ENCODE results near the gene NOS3.
A peak's percentile ranks its signal among the peaks of the same experiment; 100 is the strongest.

NOS3 gene

DNA sequence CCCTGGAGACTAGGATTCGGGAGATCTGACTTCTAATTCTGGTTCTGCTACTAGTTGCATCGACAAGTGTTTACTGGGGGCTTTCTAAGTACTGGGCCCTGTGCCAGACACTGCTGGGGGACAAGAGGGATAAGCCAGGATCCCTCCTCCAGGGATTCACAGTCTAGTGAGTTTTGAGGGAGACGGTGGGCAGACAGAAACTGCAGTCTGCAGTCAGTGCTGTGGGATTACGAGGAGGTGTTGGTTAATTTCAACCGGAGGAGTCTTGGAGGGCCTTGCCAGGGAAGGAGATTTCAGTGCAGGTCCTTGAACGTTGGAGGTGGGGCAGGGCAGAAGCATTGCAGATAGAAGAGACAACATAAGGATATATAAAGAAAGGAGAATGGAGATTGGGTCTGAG, 9.2 kb upstream of the NOS3 start:
- DNase-seq: peak; percentile 41

DNA sequence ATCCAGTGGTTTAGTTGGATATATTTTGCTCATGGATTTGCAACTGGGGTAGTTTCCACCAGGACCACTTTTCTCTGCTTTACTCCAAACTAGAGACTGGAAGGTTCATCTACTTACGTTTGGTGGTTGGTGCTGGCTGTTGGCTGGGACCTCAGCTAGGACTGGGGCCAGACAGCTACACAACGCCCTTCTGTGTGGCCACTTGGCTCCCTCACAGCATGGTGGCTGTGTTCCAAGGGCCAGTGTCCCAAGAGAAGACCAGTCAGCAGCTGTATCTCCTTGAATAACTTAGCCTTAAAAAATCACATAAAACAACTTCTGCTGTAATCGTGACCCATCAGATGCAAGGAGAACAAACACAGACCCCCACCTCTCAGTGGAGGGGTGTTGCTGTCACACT, 8.5 kb upstream of the NOS3 start:
- DNase-seq: no peak

DNA sequence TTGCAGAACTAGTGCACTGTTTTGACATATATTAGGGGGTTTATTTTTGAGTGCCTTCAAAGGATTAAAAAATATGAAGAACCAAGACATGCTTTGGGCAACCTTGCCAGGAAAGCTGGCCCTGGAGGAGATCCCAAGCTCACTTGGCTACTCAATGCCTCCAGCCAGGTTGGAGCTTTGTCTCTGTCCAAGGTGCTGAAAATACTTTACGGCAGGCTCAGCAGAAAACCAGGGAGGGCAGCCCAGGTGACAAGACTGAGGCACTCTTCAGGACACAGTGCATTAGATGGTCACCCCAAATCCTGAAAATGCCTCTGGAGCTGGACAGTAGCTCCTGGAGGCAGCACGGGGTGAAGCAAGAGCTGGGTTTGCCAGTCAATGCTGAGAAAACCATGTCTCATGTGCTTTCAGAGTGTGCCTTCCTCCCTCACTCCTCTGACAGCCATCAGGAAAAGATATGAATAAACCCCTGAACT, 6.9 kb upstream of the NOS3 start:
- no peak for DNase-seq

DNA sequence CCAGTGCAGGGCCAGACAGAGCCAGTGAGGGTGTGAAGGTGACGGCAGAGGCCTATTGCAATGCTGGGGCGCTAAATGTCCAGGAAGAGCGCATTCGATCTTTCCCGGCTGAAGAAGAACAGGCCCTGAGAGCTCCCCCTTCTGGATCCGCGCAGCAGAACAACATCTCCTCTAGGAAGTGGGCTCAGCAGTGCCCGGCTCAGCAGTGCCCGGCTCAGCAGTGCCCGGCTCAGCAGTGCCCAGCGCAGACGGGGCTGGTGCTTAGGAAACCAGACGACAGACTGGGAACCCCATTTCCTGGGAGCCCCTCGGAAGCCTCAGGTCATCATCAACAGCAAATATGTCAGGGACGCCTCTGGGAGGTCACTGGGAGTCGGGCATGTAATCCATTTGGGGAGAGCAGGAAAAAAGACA, 4.7 kb upstream of the NOS3 start:
- DNase-seq: peak; percentile 71

DNA sequence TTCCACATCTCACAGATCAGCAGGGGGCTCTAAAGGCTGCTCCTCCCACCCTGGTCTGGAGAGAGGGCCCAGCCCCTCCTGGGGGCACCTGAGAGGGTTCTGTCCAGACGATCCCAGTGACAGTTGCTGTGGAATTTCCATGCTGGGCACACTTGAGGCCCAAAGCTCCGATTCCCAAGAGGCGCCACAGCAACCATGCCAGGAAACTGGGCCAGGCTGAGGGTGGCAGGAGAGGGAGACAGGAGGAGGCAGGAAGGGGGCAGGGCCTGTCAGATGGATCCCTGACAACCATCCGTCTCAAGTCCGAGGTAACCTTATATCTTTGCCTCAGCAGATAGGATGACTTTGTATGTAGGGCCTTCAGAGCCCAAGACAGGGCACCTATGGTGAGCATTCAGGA, 4.3 kb upstream of the NOS3 start:
- no peak for DNase-seq

DNA sequence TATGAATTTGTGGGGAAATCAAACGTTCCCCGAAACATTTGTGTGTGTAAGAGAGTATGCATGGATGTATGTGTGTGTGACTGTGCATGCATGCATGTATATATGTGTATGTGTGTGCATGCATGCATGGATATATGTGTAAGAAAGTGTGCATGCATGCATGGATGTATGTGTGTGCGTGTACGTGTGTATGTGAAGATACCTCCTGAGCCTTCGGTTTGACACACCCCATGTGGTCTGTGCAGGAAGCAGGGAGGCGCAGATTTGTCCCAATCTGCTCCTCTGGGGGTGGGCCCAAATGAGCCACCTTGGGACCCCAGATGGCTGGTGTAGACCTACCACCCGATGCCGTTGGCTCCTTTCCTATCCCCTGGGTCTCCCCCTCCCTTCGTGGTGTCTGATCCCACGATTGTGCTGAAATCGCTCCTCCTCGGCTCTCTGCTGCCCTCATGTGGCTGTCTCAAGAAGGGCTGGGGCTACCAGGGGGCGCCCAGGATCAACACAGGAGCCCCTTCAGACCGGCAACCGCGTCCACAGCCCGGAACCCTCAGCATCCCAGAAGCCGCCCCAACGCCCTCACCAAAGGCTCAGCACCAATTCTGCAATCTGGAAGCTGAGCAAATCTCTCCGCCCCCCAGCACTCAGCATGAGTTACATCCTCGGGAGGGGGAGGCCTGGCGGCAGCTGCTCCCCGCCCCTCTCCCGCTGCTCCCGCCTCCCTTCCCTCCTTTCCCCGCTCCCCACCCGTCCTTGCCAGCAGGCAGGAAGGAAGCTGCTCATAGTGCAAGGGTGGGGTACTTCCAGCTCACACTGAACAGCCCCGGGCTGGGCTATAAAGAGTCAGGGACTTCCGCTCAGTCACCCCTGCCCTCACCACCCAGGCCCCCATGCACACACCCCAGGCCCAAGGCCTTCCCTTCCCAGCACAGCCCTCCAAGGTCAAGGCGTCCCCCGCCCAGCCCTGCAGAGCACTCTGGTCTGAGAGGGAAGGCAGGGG, 2.3 kb upstream of the NOS3 start:
- DNase-seq: peak; percentile 76

DNA sequence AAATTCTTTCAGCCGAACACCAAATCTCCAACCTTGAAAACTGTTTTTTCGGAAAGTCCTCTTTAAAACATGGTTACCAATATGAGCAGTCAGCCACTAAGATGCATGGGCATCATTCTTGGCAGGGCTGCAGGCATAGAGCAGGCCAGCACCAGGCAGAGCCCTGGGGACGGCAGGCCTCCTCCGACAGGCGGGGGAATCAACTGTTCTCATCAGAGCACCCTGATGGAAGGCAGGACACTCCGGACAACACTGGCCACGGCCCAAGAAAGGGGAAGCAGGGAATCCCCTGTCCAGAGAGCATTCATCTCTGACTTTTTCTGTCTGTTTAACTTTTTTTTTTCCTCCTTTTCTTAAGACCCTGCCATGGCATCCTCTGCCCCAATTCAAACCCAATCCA, 1.4 kb upstream of the NOS3 start:
- no peak for DNase-seq

DNA sequence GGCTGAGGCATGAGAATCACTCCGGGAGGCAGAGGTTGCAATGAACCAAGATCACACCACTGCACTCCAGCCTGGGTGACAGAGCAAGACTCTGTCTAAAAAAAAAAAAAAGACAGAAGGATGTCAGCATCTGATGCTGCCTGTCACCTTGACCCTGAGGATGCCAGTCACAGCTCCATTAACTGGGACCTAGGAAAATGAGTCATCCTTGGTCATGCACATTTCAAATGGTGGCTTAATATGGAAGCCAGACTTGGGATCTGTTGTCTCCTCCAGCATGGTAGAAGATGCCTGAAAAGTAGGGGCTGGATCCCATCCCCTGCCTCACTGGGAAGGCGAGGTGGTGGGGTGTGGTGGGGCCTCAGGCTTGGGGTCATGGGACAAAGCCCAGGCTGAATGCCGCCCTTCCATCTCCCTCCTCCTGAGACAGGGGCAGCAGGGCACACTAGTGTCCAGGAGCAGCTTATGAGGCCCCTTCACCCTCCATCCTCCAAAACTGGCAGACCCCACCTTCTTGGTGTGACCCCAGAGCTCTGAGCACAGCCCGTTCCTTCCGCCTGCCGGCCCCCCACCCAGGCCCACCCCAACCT, 1.3 kb downstream of the NOS3 start:
- no peak for DNase-seq

DNA sequence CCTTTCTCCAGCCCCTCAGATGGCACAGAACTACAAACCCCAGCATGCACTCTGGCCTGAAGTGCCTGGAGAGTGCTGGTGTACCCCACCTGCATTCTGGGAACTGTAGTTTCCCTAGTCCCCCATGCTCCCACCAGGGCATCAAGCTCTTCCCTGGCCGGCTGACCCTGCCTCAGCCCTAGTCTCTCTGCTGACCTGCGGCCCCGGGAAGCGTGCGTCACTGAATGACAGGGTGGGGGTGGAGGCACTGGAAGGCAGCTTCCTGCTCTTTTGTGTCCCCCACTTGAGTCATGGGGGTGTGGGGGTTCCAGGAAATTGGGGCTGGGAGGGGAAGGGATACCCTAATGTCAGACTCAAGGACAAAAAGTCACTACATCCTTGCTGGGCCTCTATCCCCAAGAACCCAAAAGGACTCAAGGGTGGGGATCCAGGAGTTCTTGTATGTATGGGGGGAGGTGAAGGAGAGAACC, 2.1 kb downstream of the NOS3 start:
- peak; percentile 23 for DNase-seq

DNA sequence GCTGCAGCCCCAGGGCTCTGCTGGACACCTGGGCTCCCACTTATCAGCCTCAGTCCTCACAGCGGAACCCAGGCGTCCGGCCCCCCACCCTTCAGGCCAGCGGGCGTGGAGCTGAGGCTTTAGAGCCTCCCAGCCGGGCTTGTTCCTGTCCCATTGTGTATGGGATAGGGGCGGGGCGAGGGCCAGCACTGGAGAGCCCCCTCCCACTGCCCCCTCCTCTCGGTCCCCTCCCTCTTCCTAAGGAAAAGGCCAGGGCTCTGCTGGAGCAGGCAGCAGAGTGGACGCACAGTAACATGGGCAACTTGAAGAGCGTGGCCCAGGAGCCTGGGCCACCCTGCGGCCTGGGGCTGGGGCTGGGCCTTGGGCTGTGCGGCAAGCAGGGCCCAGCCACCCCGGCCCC, 2.7 kb downstream of the NOS3 start:
- no peak for DNase-seq

DNA sequence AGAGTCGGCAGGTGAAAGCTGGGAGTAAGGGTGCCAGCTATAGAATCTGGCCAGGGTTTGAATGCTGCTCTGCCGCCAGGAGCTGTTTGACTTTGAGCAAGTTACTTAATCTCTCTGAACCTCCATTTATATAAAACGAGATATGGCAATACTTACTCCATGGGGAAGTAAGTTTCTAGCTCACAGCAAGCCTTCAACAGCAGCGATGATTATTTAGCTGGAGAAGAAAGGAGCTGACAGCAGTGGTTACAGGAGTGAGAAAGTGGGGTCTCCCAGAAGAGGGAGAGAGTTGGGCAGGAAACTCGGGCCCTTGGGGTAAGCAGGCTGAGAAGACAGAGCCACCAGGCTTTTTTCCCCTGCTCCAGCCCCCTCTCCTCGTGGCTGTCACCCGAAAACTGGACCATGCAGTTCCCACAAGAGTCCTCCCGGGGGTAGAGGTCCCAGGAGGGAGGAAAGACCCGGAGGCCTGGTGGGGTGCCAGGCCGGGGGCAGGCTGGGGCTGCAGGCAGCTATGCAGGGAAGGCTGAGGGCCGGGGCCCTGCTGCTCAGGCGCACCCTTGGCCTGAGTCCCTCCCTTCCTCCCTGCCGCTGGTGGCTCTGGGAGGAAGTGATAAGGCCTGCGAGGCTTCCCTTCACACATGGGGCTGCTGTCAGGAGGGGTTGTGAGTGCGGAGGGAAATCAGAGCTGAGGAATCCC, 3.5 kb downstream of the NOS3 start:
- DNase-seq: no peak

DNA sequence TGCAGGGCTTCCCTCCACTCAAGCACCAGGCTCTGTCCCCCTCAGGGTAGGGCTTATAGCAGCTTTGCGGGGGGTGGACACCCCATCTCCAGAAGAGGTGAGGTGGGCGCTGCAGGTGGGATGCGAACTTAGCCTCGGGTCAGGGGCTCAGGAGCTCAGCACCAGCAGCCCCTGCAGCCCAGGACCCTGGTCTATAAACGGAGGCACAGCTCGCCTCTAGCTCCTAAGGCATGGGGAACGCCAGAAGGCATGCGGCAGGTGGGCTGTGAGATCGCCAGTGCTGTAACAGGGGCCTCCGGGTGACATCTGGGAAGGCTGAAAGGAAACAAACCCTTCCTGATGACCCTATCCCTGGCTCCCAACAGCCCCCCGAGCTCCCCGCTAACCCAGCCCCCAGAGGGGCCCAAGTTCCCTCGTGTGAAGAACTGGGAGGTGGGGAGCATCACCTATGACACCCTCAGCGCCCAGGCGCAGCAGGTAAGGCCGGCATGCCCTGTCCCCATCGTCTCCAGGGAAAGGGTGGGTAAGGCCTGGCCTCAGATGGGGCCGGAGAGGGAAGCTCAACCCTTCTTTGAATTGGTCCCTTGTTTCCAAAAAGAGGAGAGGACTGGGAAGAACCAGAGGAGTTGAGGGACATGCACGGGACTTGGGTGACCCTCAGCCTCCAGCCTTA, 4.2 kb downstream of the NOS3 start:
- no peak for DNase-seq

DNA sequence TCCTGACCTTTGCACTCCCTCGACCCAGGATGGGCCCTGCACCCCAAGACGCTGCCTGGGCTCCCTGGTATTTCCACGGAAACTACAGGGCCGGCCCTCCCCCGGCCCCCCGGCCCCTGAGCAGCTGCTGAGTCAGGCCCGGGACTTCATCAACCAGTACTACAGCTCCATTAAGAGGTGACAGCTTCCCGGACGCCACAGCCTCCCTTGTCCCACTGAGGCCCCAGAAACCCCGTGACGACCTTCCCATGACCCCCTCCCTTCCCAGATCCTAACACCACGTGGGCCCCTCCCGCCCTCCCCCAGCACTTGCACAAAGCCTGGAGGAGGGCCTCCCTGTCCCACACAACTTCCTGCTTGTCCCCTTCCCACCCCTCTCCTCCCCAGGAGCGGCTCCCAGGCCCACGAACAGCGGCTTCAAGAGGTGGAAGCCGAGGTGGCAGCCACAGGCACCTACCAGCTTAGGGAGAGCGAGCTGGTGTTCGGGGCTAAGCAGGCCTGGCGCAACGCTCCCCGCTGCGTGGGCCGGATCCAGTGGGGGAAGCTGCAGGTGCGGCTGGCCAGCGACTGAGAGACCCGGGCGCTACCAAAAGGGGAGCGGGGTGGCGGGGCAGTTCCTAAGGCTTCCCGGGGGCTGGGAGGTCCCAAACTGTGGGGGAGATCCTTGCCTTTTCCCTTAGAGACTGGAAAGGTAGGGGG, 5.7 kb downstream of the NOS3 start:
- DNase-seq: no peak

DNA sequence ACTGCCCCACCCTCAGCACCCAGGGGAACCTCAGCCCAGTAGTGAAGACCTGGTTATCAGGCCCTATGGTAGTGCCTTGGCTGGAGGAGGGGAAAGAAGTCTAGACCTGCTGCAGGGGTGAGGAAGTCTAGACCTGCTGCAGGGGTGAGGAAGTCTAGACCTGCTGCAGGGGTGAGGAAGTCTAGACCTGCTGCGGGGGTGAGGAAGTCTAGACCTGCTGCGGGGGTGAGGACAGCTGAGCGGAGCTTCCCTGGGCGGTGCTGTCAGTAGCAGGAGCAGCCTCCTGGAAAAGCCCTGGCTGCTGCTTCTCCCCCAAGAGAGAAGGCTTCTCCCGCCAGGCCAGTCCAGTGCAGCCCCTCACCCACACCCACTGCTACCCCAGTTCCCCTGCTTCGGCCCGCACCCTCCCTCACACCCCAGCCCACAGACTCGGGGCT, 6.3 kb downstream of the NOS3 start:
- DNase-seq: no peak

DNA sequence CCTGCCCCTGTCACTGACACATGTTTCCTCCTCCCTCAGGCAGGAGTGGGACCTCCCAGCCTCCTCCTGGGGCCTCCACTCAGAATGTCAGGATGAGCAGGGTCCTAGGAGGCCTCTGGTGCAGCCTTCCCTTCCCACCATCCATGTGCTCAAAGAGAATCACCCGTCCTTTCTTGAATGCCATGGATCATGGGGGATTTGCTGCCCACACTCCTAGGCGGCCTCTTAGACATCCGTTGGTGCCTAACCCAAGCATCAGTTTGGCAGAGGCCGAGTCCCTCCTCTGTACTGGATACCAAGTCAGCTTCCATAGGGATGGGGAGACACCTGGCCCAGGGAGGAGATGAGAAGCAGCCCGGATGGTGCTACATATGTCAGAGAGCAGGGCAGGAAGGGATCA, 7.0 kb downstream of the NOS3 start:
- no peak for DNase-seq

DNA sequence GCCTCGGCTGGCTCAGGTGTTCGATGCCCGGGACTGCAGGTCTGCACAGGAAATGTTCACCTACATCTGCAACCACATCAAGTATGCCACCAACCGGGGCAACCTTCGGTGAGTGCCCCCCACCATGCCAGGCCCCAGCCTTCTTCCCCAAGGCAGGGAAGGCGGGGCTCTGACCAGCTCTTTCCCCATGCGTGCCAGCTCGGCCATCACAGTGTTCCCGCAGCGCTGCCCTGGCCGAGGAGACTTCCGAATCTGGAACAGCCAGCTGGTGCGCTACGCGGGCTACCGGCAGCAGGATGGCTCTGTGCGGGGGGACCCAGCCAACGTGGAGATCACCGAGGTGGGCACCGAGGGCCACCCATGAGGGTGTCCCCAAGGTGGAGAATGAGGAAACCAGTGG, 7.5 kb downstream of the NOS3 start:
- DNase-seq: no peak

DNA sequence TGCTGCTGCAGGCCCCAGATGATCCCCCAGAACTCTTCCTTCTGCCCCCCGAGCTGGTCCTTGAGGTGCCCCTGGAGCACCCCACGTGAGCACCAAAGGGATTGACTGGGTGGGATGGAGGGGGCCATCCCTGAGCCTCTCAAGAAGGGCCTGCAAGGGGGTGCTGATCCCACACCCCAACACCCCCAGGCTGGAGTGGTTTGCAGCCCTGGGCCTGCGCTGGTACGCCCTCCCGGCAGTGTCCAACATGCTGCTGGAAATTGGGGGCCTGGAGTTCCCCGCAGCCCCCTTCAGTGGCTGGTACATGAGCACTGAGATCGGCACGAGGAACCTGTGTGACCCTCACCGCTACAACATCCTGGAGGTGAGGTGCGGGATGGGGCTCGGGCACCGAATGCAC, 8.2 kb downstream of the NOS3 start:
- no peak for DNase-seq

DNA sequence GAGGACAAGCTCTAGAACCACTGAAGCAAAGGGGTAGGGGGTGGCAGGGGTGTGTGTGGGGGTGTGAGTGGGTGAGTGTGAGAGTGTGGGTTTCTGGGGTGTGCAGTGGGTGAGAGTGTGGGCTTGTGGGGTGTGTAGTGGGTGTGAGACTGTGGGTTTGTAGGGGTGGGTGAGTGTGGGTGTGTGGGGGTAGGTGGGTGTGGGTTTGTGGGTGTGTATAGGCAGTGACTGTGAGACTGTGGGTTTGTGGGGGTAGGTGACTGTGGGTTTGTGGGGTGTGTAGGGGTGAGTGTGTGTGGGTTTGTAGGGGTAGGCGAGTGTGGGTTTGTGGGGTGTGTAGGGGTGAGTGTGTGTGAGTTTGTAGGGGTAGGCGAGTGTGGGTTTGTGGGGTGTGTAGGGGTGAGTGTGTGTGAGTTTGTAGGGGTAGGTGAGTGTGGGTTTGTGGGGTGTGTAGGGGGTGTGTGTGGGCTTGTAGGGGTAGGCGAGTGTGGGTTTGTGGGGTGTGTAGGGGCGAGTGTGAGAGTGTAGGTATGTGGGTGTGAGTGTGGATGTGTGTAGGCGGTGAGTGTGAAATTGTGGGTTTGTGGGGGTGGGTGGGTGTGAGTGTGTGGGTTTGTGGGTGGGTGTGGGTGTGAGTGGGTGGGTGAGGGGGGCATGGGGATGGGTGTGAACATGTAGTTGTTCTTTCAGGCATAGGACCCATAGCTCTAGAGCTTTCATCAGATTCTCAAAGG, 8.8 kb downstream of the NOS3 start:
- no peak for DNase-seq

DNA sequence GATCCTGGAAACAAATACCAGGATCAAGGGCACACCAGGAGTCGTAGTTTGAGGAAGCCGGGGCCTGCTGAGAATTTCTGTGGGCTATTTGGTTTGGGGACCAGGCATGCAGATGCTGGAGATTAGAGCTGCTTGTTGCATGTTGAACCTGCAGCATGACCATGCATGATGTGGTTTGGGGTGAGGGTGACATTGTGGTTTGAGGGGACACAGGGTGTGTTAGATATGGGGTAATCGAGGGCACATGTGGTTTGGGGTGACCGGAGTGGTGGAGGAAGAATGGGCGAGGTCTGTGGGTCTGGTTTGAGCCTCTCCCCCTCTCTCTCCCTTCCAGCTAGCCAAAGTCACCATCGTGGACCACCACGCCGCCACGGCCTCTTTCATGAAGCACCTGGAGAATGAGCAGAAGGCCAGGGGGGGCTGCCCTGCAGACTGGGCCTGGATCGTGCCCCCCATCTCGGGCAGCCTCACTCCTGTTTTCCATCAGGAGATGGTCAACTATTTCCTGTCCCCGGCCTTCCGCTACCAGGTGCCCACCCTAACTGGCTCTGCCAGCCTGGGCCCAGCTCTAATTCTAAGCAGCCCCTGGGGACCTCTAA, 10.2 kb downstream of the NOS3 start:
- DNase-seq: no peak

DNA sequence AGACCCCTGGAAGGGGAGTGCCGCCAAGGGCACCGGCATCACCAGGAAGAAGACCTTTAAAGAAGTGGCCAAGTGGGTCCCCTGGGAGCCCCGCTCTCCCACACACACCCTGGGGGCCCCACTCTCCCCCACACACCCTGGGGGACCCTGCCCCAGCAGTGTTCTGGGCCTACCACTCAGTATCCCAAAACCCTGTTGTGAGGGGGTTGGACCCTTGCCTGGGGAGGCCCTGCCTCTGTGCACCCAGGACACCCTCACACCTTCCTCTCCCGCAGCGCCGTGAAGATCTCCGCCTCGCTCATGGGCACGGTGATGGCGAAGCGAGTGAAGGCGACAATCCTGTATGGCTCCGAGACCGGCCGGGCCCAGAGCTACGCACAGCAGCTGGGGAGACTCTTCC, 10.7 kb downstream of the NOS3 start:
- DNase-seq: no peak

DNA sequence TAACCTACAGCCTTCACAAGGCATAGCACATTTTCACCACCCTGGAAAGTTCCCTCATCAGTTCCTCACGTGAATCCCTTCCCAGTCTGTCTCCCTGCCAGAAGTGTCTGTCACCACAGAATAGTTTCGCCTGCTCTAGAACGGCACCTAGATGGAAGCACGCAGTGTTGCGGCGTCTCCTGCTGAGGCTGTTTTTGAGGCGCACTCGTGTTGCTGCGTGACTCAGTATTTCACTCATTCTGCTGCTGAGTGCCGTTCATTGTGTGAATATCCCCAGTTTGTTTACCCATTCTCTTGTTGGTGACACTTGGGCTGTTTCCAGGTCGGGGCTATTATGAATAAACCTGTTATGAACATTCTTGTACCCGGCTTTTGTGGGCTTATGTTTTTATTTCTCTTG, 12.8 kb downstream of the NOS3 start:
- DNase-seq: peak; percentile 83
